ENCODE data around the gene ABHD12B.

Gene ABHD12B

GRCh38 chr14:50831726-50832168, 40.1 kb upstream of the ABHD12B start:
- TF ChIP-seq TAF1 (IDR thresholded peaks at IDR 0.05; ENCODE audit: borderline replicate concordance, insufficient read depth, low read length), result no peak
- TF ChIP-seq REST (IDR thresholded peaks at IDR 0.05; ENCODE audit: insufficient read depth in 1 of 2, low read depth in 2 of 2, low read length in 2 of 2), result no peak
- no peak for TF ChIP-seq SIN3A (IDR thresholded peaks at IDR 0.05; ENCODE audit: borderline replicate concordance, insufficient read depth, low read length)
- TF ChIP-seq FOXP2 (optimal IDR thresholded peaks at IDR 0.05; ENCODE audit: borderline replicate concordance, extremely low read depth, extremely low read length, insufficient read depth), result no peak
- no peak for TF ChIP-seq POLR2AphosphoS5 (IDR thresholded peaks at IDR 0.05; ENCODE audit: low read depth, low read length)

GRCh38 chr14:50832935-50833630, 38.8 kb upstream of the ABHD12B start:
- TF ChIP-seq POLR2AphosphoS5 (IDR thresholded peaks at IDR 0.05; ENCODE audit: low read depth, low read length), result no peak
- no peak for TF ChIP-seq TAF1 (IDR thresholded peaks at IDR 0.05; ENCODE audit: borderline replicate concordance, insufficient read depth, low read length)
- TF ChIP-seq REST (IDR thresholded peaks at IDR 0.05; ENCODE audit: insufficient read depth in 1 of 2, low read depth in 2 of 2, low read length in 2 of 2), result no peak
- TF ChIP-seq SIN3A (IDR thresholded peaks at IDR 0.05; ENCODE audit: borderline replicate concordance, insufficient read depth, low read length), result no peak
- TF ChIP-seq FOXP2 (optimal IDR thresholded peaks at IDR 0.05; ENCODE audit: borderline replicate concordance, extremely low read depth, extremely low read length, insufficient read depth), result no peak

GRCh38 chr14:50834802-50835276, 37.0 kb upstream of the ABHD12B start:
- TF ChIP-seq REST (IDR thresholded peaks at IDR 0.05; ENCODE audit: insufficient read depth in 1 of 2, low read depth in 2 of 2, low read length in 2 of 2) (no peak), SIN3A (IDR thresholded peaks at IDR 0.05; ENCODE audit: borderline replicate concordance, insufficient read depth, low read length) (no peak), TAF1 (IDR thresholded peaks at IDR 0.05; ENCODE audit: borderline replicate concordance, insufficient read depth, low read length) (no peak), FOXP2 (optimal IDR thresholded peaks at IDR 0.05; ENCODE audit: borderline replicate concordance, extremely low read depth, extremely low read length, insufficient read depth) (no peak), POLR2AphosphoS5 (IDR thresholded peaks at IDR 0.05; ENCODE audit: low read depth, low read length) (no peak)

GRCh38 chr14:50835280-50835679, 36.6 kb upstream of the ABHD12B start:
- TF ChIP-seq FOXP2 (optimal IDR thresholded peaks at IDR 0.05; ENCODE audit: borderline replicate concordance, extremely low read depth, extremely low read length, insufficient read depth) (no peak), SIN3A (IDR thresholded peaks at IDR 0.05; ENCODE audit: borderline replicate concordance, insufficient read depth, low read length) (no peak), POLR2AphosphoS5 (IDR thresholded peaks at IDR 0.05; ENCODE audit: low read depth, low read length) (no peak), REST (IDR thresholded peaks at IDR 0.05; ENCODE audit: insufficient read depth in 1 of 2, low read depth in 2 of 2, low read length in 2 of 2) (no peak), TAF1 (IDR thresholded peaks at IDR 0.05; ENCODE audit: borderline replicate concordance, insufficient read depth, low read length) (no peak)
